Subcutaneous abdominal adipose tissue (tissue), 5 donors: Measurements from ENCODE around the gene SCUBE3.
A peak's percentile ranks its signal among the peaks of the same experiment; 100 is the strongest.

Source experiments
- H3K27ac ChIP-seq: one replicate; pipeline ENCODE4 v1.7.0; 2013; ENCODE audit warnings: low read depth, mild to moderate bottlenecking, inconsistent platforms, low read length, moderate library complexity
- H3K27me3 ChIP-seq, 5 donors: one replicate each; pipeline ENCODE4 v1.7.0; 2013; ENCODE audit warnings: low read length in 5 of 5, inconsistent platforms in 1 of 5; ENCODE audit not compliant: control insufficient read depth in 5 of 5, insufficient read depth in 4 of 5
- H3K36me3 ChIP-seq, 5 donors: one replicate each; pipeline ENCODE4 v1.7.0; 2013; ENCODE audit warnings: low read length in 5 of 5; ENCODE audit not compliant: control insufficient read depth in 5 of 5, insufficient read depth in 5 of 5
- H3K4me1 ChIP-seq, 5 donors: one replicate each; pipeline ENCODE4 v1.7.0; 2013; ENCODE audit warnings: low read length in 5 of 5, mild to moderate bottlenecking in 3 of 5, moderate library complexity in 1 of 5; ENCODE audit not compliant: control insufficient read depth in 5 of 5, insufficient read depth in 5 of 5
- H3K4me3 ChIP-seq, 5 donors: one replicate each; pipeline ENCODE4 v1.7.0; 2013; ENCODE audit warnings: low read length in 5 of 5, low read depth in 1 of 5
- H3K9ac ChIP-seq, 5 donors: one replicate each; pipeline ENCODE4 v1.7.0; 2013; ENCODE audit warnings: low read length in 5 of 5, mild to moderate bottlenecking in 4 of 5, moderate library complexity in 3 of 5
- H3K9me3 ChIP-seq, 5 donors: one replicate each; pipeline ENCODE4 v1.7.0; 2013; ENCODE audit warnings: low read length in 5 of 5; ENCODE audit not compliant: control insufficient read depth in 5 of 5
- donor health status: healthy.
- donor health status: healthy.
- donor health status: healthy.
- donor health status: healthy.
- donor health status: healthy.

Gene SCUBE3

GRCh38 chr6:35206346-35206745, 7.4 kb upstream of the SCUBE3 start:
- Histone ChIP-seq H3K36me3 (no peaks in the 10 kb centered on the region), H3K9me3 (no peaks in the 10 kb centered on the region), H3K9ac (no peak overlapping the region), H3K4me1 (peaks cover 0 to 13% (median 5%) of the 10 kb centered on the region in 5 donors), H3K27me3 (peaks cover 0 to 30% (median 11%) of the 10 kb centered on the region in 5 donors), H3K27ac (no peak overlapping the region), H3K4me3 (no peak overlapping the region)

DNA sequence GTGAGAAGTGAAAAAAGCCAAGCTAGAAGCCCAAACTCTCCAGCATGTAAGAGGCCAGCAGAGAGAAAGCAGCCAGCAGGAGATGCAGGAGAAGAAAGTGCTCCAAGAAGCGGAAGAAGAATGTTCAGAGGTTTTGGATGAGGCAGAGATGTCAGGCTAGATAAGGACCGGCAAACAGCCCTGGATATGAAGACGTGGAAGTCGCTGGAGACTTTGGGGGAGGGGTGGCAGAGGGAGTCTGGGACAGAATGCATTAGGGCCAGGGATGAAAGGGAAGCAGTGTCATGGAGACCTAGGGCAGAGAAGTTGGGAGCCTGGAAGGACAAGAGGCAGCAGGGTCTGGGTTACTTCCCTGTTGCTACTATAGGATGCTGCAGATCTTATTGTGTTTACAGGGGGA, 5.3 kb upstream of the SCUBE3 start:
- Histone ChIP-seq H3K4me1 (peaks cover 0 to 14% (median 4%) of the 10 kb centered on the region in 5 donors), H3K4me3 (no peak overlapping the region), H3K27ac (no peak overlapping the region), H3K9ac (no peak overlapping the region), H3K27me3 (peaks cover 11 to 50% (median 29%) of the 10 kb centered on the region in 5 donors), H3K36me3 (no peaks in the 10 kb centered on the region), H3K9me3 (no peaks in the 10 kb centered on the region)

- H3K36me3 ChIP-seq = no peaks in the 10 kb centered on the region
- H3K9me3 ChIP-seq = no peaks in the 10 kb centered on the region
- no peak overlapping the region for H3K27ac ChIP-seq
- peaks cover 0 to 15% (median 10%) of the 10 kb centered on the region in 5 donors for H3K4me1 ChIP-seq
- H3K27me3 ChIP-seq = peaks cover 15 to 56% (median 35%) of the 10 kb centered on the region in 5 donors
- no peak overlapping the region for H3K9ac ChIP-seq
- H3K4me3 ChIP-seq = no peak overlapping the region
Measured at GRCh38 chr6:35209081-35209480, 4.7 kb upstream of the SCUBE3 start.

GRCh38 chr6:35209622-35210247, 4.0 kb upstream of the SCUBE3 start:
- peaks cover 15 to 61% (median 39%) of the 10 kb centered on the region in 5 donors for H3K27me3 ChIP-seq
- no peak overlapping the region for H3K9ac ChIP-seq
- H3K4me1 ChIP-seq = peaks cover 0 to 21% (median 15%) of the 10 kb centered on the region in 5 donors
- H3K4me3 ChIP-seq = no peak overlapping the region
- no peaks in the 10 kb centered on the region for H3K36me3 ChIP-seq
- no peaks in the 10 kb centered on the region for H3K9me3 ChIP-seq
- H3K27ac ChIP-seq = no peak overlapping the region

GRCh38 chr6:35213298-35213791, 411 bp upstream of the SCUBE3 start:
- no peak overlapping the region for H3K9ac ChIP-seq
- H3K4me1 ChIP-seq = peaks cover 0 to 21% (median 17%) of the 10 kb centered on the region in 5 donors
- H3K9me3 ChIP-seq = no peaks in the 10 kb centered on the region
- peak overlapping the region in 4 of 5 donors; percentile 55 to 65 (median 62) for H3K4me3 ChIP-seq
- H3K27me3 ChIP-seq = peaks cover 34 to 83% (median 61%) of the 10 kb centered on the region in 5 donors
- no peaks in the 10 kb centered on the region for H3K36me3 ChIP-seq
- H3K27ac ChIP-seq = no peak overlapping the region

GRCh38 chr6:35214869-35215664, 1.3 kb downstream of the SCUBE3 start:
- Histone ChIP-seq H3K4me1 (peaks cover 0 to 21% (median 17%) of the 10 kb centered on the region in 5 donors), H3K27me3 (peaks cover 37 to 80% (median 57%) of the 10 kb centered on the region in 5 donors), H3K4me3 (peak overlapping the region in 1 of 5 donors; percentile 65), H3K27ac (no peak overlapping the region), H3K36me3 (no peaks in the 10 kb centered on the region), H3K9ac (no peak overlapping the region), H3K9me3 (no peaks in the 10 kb centered on the region)

DNA sequence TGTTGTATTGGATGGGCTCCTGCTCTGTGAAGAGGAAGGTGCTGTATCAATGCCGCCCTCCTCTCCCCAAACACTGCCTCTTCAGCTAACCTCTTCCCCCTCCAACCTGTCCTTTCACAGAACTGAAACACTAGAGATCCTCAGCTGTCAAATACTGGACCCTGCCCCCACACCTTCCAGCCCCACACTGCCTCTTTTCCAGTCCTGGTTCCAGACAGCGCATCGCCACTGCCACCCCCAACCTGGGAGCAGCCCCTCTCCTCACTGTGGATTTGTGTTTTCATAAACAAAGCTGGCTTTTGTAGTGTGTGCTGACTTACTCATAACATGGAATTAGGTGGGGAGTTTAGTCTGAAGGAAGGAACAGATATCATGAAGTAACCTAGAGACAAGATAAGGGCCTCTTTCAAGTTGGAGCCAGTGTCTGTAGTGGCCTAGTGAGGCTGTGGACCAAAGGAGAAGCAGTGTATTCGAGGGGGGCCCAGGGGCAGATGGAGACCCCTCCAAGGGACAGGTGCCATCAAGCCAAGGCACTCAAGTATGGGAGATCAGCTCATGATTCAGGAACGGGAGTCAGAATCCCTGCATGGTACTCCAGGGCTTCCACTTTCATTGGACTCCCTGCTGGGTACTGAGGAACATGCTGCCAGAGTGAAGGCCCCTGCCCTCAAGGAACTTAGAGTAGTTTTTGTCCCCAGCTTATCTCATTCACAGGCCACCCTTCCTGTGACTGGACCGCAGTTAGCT, 2.1 kb downstream of the SCUBE3 start:
- no peak overlapping the region for H3K9ac ChIP-seq
- peaks cover 0 to 21% (median 17%) of the 10 kb centered on the region in 5 donors for H3K4me1 ChIP-seq
- no peak overlapping the region for H3K27ac ChIP-seq
- no peaks in the 10 kb centered on the region for H3K9me3 ChIP-seq
- H3K27me3 ChIP-seq = peaks cover 37 to 82% (median 57%) of the 10 kb centered on the region in 5 donors
- no peak overlapping the region for H3K4me3 ChIP-seq
- H3K36me3 ChIP-seq = no peaks in the 10 kb centered on the region

DNA sequence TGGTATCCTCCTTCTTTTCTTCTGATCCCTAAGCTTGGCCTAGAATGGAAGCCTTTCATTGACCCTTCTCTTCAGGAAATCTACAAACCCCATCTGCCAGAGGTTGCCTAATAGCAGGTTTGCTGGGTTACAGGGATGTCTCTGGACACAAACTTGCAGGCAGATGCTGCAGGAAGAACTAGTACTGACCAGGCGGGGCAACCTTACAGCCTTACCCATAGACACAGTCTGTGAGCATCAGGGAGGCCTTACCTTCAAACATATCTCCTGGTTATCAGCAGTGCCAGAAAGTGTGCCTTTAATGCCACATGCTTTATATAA, 2.6 kb downstream of the SCUBE3 start:
- Histone ChIP-seq H3K36me3 (no peaks in the 10 kb centered on the region), H3K27me3 (peaks cover 37 to 80% (median 53%) of the 10 kb centered on the region in 5 donors), H3K9ac (no peak overlapping the region), H3K9me3 (no peaks in the 10 kb centered on the region), H3K4me3 (no peak overlapping the region), H3K27ac (no peak overlapping the region), H3K4me1 (peaks cover 0 to 21% (median 17%) of the 10 kb centered on the region in 5 donors)

GRCh38 chr6:35216851-35217811, 3.4 kb downstream of the SCUBE3 start:
- H3K9me3 ChIP-seq = no peaks in the 10 kb centered on the region
- H3K27me3 ChIP-seq = peaks cover 34 to 73% (median 54%) of the 10 kb centered on the region in 5 donors
- H3K27ac ChIP-seq = no peak overlapping the region
- H3K9ac ChIP-seq = no peak overlapping the region
- H3K4me3 ChIP-seq = no peak overlapping the region
- no peaks in the 10 kb centered on the region for H3K36me3 ChIP-seq
- H3K4me1 ChIP-seq = peaks cover 0 to 21% (median 17%) of the 10 kb centered on the region in 5 donors
